HEK293 (cell line): ENCODE data around the gene NDOR1.

Experiments used
- CTCF ChIA-PET: fragments of 350-600 bp; formaldehyde crosslinking; extraction: SDS; loops from one replicate; lab custom pipeline; 2021; ENCODE audit warnings: antibody characterized with exemption; lab: Yijun Ruan, JAX
- POLR2A ChIA-PET: fragments of 300-600 bp; formaldehyde crosslinking; extraction: SDS; loops from one replicate; lab custom pipeline; 2020; ENCODE audit warnings: antibody characterized with exemption, inconsistent platforms; lab: Yijun Ruan, JAX
- H3K27ac ChIP-seq: fragments of 200-500 bp; sonication (Bioruptor generic); 2 replicates; pipeline ENCODE4 v1.5.1; 2014; ENCODE audit warnings: low read depth, low read length, control low read depth, inconsistent platforms; ENCODE audit errors: extremely low read depth
- H3K36me3 ChIP-seq, 2 experiments: fragments of 200-500 bp in 1 of 2; sonication (Bioruptor generic) in 1 of 2; 1 replicate in 1 of 2; 2 replicates in 1 of 2; pipeline ENCODE4 v1.5.1; 2014 to 2017; ENCODE audit warnings: inconsistent platforms in 2 of 2, low read length in 2 of 2; ENCODE audit not compliant: control insufficient read depth in 2 of 2, insufficient read depth in 1 of 2
- H3K4me1 ChIP-seq: fragments of 200-500 bp; sonication (Bioruptor generic); 2 replicates; pipeline ENCODE4 v1.5.1; 2014; ENCODE audit warnings: mild to moderate bottlenecking, low read length, inconsistent platforms; ENCODE audit not compliant: control insufficient read depth, insufficient read depth
- H3K4me3 ChIP-seq: 2 replicates; pipeline ENCODE4 v1.5.1; 2011; ENCODE audit warnings: low read depth, mild to moderate bottlenecking, control low read depth, low read length, moderate library complexity
- H3K9me3 ChIP-seq: fragments of 200-500 bp; sonication (Bioruptor generic); 2 replicates; pipeline ENCODE4 v1.5.1; 2014; ENCODE audit warnings: low read depth, low read length, inconsistent platforms; ENCODE audit not compliant: control insufficient read depth, insufficient read depth
- GFI1B ChIP-seq: fragments of 450-650 bp; formaldehyde crosslinking; IDR thresholded peaks from 2 replicates; pipeline ENCODE4 v1.5.1; 2016; ENCODE audit warnings: missing biosample characterization, missing genetic modification characterization
- KLF7 ChIP-seq: fragments of 450-650 bp; formaldehyde crosslinking; IDR thresholded peaks from 2 replicates; pipeline ENCODE4 v1.5.1; 2016; ENCODE audit warnings: missing biosample characterization, missing genetic modification characterization, borderline replicate concordance
- OSR2 ChIP-seq: fragments of 450-650 bp; formaldehyde crosslinking; IDR thresholded peaks from 2 replicates; pipeline ENCODE4 v1.5.1; 2016; ENCODE audit warnings: missing biosample characterization, missing genetic modification characterization
- SP2 ChIP-seq: fragments of 450-650 bp; formaldehyde crosslinking; IDR thresholded peaks from 2 replicates; pipeline ENCODE4 v1.5.1; 2016; ENCODE audit warnings: missing biosample characterization, missing genetic modification characterization
- WT1 ChIP-seq: fragments of 450-650 bp; formaldehyde crosslinking; IDR thresholded peaks from 2 replicates; pipeline ENCODE4 v1.5.1; 2016; ENCODE audit warnings: missing biosample characterization, missing genetic modification characterization
- ZBTB10 ChIP-seq: fragments of 450-650 bp; formaldehyde crosslinking; IDR thresholded peaks from 2 replicates; pipeline ENCODE4 v1.5.1; 2016; ENCODE audit warnings: missing biosample characterization, missing genetic modification characterization
- ZBTB11 ChIP-seq: fragments of 450-650 bp; formaldehyde crosslinking; conservative IDR thresholded peaks from 2 replicates; pipeline ENCODE4 v1.5.1; 2016; ENCODE audit warnings: low read depth, missing biosample characterization, missing genetic modification characterization
- ZNF121 ChIP-seq: fragments of 450-650 bp; formaldehyde crosslinking; IDR thresholded peaks from 2 replicates; pipeline ENCODE4 v1.5.1; 2016; ENCODE audit warnings: missing biosample characterization, missing genetic modification characterization
- ZNF133 ChIP-seq: fragments of 450-650 bp; formaldehyde crosslinking; IDR thresholded peaks from 2 replicates; pipeline ENCODE4 v1.5.1; 2016; ENCODE audit warnings: missing biosample characterization, missing genetic modification characterization
- ZNF354C ChIP-seq: fragments of 450-650 bp; formaldehyde crosslinking; IDR thresholded peaks from 2 replicates; pipeline ENCODE4 v1.5.1; 2016; ENCODE audit warnings: missing biosample characterization, missing genetic modification characterization, low read depth, borderline replicate concordance
- ZNF48 ChIP-seq: fragments of 450-650 bp; formaldehyde crosslinking; IDR thresholded peaks from 2 replicates; pipeline ENCODE4 v1.5.1; 2016; ENCODE audit warnings: missing biosample characterization, missing genetic modification characterization
- ZNF513 ChIP-seq: fragments of 450-650 bp; IDR thresholded peaks from 2 replicates; pipeline ENCODE4 v1.5.1; 2018; ENCODE audit warnings: missing biosample characterization, missing genetic modification characterization
- ZNF610 ChIP-seq: fragments of 450-650 bp; formaldehyde crosslinking; IDR thresholded peaks from 2 replicates; pipeline ENCODE4 v1.5.1; 2016; ENCODE audit warnings: missing biosample characterization, missing genetic modification characterization, borderline replicate concordance
- ZNF658 ChIP-seq: fragments of 450-650 bp; formaldehyde crosslinking; IDR thresholded peaks from 2 replicates; pipeline ENCODE4; 2016; ENCODE audit warnings: missing biosample characterization, missing genetic modification characterization
- TF ChIP-seq, protein P1 (sequence below): fragments of 450-650 bp; formaldehyde crosslinking; IDR thresholded peaks from 2 replicates; pipeline ENCODE4 v1.5.1; 2016; ENCODE audit warnings: missing biosample characterization, missing genetic modification characterization
- TF ChIP-seq, protein P2 (sequence below): fragments of 450-650 bp; formaldehyde crosslinking; IDR thresholded peaks from 2 replicates; pipeline ENCODE4 v1.5.1; 2017; ENCODE audit warnings: missing biosample characterization, missing genetic modification characterization
- TF ChIP-seq, protein P3 (sequence below): fragments of 450-650 bp; formaldehyde crosslinking; IDR thresholded peaks from 2 replicates; pipeline ENCODE4 v1.5.1; 2016; ENCODE audit warnings: missing biosample characterization, missing genetic modification characterization

Gene NDOR1

GRCh38 chr9:137191245-137191644, 14.3 kb upstream of the NDOR1 start (continued):
- TF ChIP-seq ZBTB11 (tag by site-specific recombination) = no peak

DNA sequence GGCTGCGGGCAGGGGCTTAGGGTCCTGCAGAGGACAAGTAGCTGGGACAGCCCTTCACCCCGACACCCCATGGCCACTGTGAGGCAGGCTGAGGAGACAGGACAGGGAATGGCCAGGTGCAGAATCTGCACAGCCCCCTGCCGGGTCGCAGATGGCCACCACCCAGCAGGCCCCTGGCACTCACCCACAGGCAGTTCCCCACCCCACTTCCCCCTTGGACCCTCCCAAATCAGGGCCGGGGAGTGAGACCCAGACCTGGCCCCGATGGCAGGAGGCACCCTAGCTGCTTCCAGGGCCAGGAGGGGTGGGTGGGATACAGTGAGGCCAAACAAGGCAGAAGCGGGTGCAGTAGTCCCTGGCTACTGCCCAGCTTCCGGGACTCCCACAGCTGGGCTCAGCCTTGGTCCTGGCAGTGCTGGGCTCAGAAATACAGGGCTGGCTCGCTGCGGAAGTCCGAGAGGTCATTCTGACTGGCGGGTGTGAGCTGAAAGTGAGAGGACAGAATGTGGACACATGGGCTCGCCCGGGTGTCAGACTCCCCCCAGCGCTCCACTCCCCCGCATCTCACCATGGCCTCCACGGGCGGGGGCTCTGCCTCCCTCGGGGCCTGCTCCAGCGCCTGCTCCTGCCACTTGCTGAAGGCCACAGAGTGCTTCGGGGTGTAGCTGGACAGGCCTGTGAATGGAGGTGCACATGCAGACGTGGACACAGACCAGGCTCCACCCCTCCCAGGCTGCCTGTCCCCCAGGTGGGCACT, 13.6 kb upstream of the NDOR1 start:
- no peak for TF ChIP-seq ZNF610 (tag by site-specific recombination)
- no peak for TF ChIP-seq GFI1B
- no peak for TF ChIP-seq ZNF513 (tag by site-specific recombination)
- TF ChIP-seq KLF7 (tag by site-specific recombination) = no peak
- no peak for TF ChIP-seq ZNF48 (tag by site-specific recombination)
- TF ChIP-seq, protein P1, sequence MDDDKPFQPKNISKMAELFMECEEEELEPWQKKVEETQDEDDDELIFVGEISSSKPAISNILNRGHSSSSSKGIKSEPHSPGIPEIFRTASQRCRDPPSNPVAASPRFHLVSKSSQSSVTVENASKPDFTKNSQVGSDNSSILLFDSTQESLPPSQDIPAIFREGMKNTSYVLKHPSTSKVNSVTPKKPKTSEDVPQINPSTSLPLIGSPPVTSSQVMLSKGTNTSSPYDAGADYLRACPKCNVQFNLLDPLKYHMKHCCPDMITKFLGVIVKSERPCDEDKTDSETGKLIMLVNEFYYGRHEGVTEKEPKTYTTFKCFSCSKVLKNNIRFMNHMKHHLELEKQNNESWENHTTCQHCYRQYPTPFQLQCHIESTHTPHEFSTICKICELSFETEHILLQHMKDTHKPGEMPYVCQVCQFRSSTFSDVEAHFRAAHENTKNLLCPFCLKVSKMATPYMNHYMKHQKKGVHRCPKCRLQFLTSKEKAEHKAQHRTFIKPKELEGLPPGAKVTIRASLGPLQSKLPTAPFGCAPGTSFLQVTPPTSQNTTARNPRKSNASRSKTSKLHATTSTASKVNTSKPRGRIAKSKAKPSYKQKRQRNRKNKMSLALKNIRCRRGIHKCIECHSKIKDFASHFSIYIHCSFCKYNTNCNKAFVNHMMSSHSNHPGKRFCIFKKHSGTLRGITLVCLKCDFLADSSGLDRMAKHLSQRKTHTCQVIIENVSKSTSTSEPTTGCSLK (tag by site-specific recombination) = no peak
- TF ChIP-seq ZBTB10 = 0 out of 2 replicates have a peak, but pooled peaks have one; percentile 7
- TF ChIP-seq ZNF121 (tag by site-specific recombination) = no peak
- 0 out of 2 replicates have a peak, but pooled peaks have one; percentile 16 for TF ChIP-seq SP2 (tag by site-specific recombination)
- TF ChIP-seq WT1 = no peak
- peak; percentile 66 for TF ChIP-seq OSR2 (tag by site-specific recombination)
- no peak for TF ChIP-seq ZNF658 (tag by site-specific recombination)
- TF ChIP-seq, protein P2, sequence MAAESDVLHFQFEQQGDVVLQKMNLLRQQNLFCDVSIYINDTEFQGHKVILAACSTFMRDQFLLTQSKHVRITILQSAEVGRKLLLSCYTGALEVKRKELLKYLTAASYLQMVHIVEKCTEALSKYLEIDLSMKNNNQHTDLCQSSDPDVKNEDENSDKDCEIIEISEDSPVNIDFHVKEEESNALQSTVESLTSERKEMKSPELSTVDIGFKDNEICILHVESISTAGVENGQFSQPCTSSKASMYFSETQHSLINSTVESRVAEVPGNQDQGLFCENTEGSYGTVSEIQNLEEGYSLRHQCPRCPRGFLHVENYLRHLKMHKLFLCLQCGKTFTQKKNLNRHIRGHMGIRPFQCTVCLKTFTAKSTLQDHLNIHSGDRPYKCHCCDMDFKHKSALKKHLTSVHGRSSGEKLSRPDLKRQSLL (tag by site-specific recombination) = peak; percentile 8; the same call in 1 of the 2 replicates
- TF ChIP-seq, protein P3, sequence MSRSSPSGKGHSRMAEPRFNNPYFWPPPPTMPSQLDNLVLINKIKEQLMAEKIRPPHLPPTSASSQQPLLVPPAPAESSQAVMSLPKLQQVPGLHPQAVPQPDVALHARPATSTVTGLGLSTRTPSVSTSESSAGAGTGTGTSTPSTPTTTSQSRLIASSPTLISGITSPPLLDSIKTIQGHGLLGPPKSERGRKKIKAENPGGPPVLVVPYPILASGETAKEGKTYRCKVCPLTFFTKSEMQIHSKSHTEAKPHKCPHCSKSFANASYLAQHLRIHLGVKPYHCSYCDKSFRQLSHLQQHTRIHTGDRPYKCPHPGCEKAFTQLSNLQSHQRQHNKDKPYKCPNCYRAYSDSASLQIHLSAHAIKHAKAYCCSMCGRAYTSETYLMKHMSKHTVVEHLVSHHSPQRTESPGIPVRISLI = no peak
- TF ChIP-seq ZNF133 (tag by site-specific recombination) = no peak
- no peak for TF ChIP-seq ZNF354C (tag by site-specific recombination)
- TF ChIP-seq, all 188 proteins: peak for 4
- POLR2A ChIA-PET = interaction anchor here (0.6 to 7.1 kb wide), 12 partner anchors 11 to 157 kb away, joined by 3 to 178 read pairs (median 4); partner anchors contain the start of genes LRRC26, MAN1B1, NDOR1 and TMEM203

More for the DNA sequence above, 13.6 kb upstream of the NDOR1 start:
- CTCF ChIA-PET = interaction anchor here (0.6 to 2.3 kb wide), 5 partner anchors 13 to 45 kb away, joined by 3 to 9 read pairs (median 4); partner anchors contain the start of genes NDOR1, RNF224 and TMEM203
- Histone ChIP-seq H3K9me3 (no peaks in the 10 kb centered on the region), H3K36me3 (peaks cover 0 to 37% of the 10 kb centered on the region in 2 experiments; a peak in 1 of 3 replicates), H3K27ac (no peak overlapping the region), H3K4me1 (peaks cover 13% of the 10 kb centered on the region), H3K4me3 (no peak overlapping the region)
